Heart right ventricle (tissue), 16 donors: ENCODE data around the gene MRPL51. TPM values are rescaled to one million over a fixed set of nuclear protein-coding genes. Genes with fewer than 3 reads are reported as not detected.
"Not testable (repeated sequence)": the region's sequence is repeated elsewhere in the genome, so short reads cannot be mapped to it uniquely, and the experiment has no call there.

Source experiments
- ATAC-seq, 8 donors: fragments of 200-7000 bp; cut with Tn5 transposase; one replicate each; pipeline ENCODE4 v1.9.1; 2020; ENCODE audit warnings: mild to moderate bottlenecking in 8 of 8, moderate library complexity in 8 of 8, moderate number of reproducible peaks in 1 of 8
- DNase-seq, 2 donors: peaks; one replicate each; pipeline ENCODE4 v3.0.0-alpha.2; 2020
- H3K27ac ChIP-seq, 10 donors: fragments of 200-600 bp; sonication (generic) in 2 of 10; one replicate each; pipeline versions ENCODE4 v1.5.0 to v1.8.0; 2020 to 2022; ENCODE audit warnings: mild to moderate bottlenecking in 3 of 10
- H3K27me3 ChIP-seq, 7 donors: fragments of 200-600 bp; one replicate each; pipeline ENCODE4 v1.8.0; 2021 to 2022; ENCODE audit warnings: mild to moderate bottlenecking in 2 of 7
- H3K36me3 ChIP-seq, 9 donors: fragments of 200-600 bp; sonication (generic) in 1 of 9; one replicate each; pipeline versions ENCODE4 v1.5.0 to v1.8.0; 2020 to 2022; ENCODE audit warnings: mild to moderate bottlenecking in 2 of 9
- H3K4me1 ChIP-seq, 9 donors: fragments of 200-600 bp; sonication (generic) in 1 of 9; one replicate each; pipeline versions ENCODE4 v1.5.0 to v1.8.0; 2020 to 2022; ENCODE audit warnings: mild to moderate bottlenecking in 4 of 9
- H3K4me3 ChIP-seq, 10 donors: fragments of 200-600 bp; sonication (generic) in 2 of 10; one replicate each; pipeline versions ENCODE4 v1.5.0 to v1.8.0; 2020 to 2022; ENCODE audit warnings: mild to moderate bottlenecking in 7 of 10, moderate library complexity in 2 of 10
- H3K9me3 ChIP-seq, 11 donors: fragments of 200-600 bp in 10 of 11; sonication (generic) in 2 of 11; one replicate each; pipeline versions ENCODE4 v1.5.0 to v1.8.0; 2013 to 2022; ENCODE audit warnings: mild to moderate bottlenecking in 2 of 11, control low read depth in 1 of 11, moderate library complexity in 1 of 11
- CTCF ChIP-seq, 9 donors: fragments of 200-600 bp; sonication (generic) in 2 of 9; IDR thresholded peaks; one replicate each; pipeline versions ENCODE4 v1.5.0 to v1.8.0; 2021 to 2022; ENCODE audit warnings: antibody characterized with exemption in 9 of 9, mild to moderate bottlenecking in 5 of 9, moderate library complexity in 1 of 9
- WGBS, 2 donors: extraction: QIAGEN DNeasy Blood & Tissue Kit; methylation state at CpG; one replicate each; pipeline ENCODE4 v1.1.7; 2013; ENCODE audit warnings: inconsistent platforms in 1 of 2; 5-methylcytosine and 5-hydroxymethylcytosine counted together
- intact Hi-C, 10 donors: fragments of 100-400 bp; cut with DNase I; formaldehyde crosslinking; loops; one replicate each; pipeline versions ENCODE4 v1.11.1 to v1.14.2; 2022
- polyA plus RNA-seq, 2 donors: library from polyadenylated mRNA; stranded (reverse); fragments of 200-250 nt; gene quantifications; one replicate each; pipeline ENCODE4 v1.2.3, GENCODE V29; 2013
- total RNA-seq, 10 donors: library from RNA; stranded (reverse); fragmentation: NEBNext Ultra II Directional in 3 of 10; extraction: Animal tissue kit (Norgen Biotek cat#: 25700) in 3 of 10; gene quantifications; one replicate each; pipeline versions ENCODE4 v1.2.1 to v1.2.4, GENCODE V29; 2021 to 2023
- donor health status: Arrhythmogenic right ventricular cardiomyopathy.
- donor health status: ischemic (EF 13 %, LVEDD 7.1; RV severe dilation, severe dysfunction).
- donor health status: healthy with polysubstance abuse.
- donor health status: DM: no; HTN: yes; CAD: no.
- donor health status: DM: no; HTN: no; CAD: no.
- donor health status: ischemic (EF 25% LVEDD 6.9; RV normal size, moderate dysfunction).
- donor health status: ischemic (EF 25% LVEDD 5.7; RV mildly dilated, moderate dysfunction).
- donor health status: healthy.
- donor health status: DM: yes; HTN: yes; CAD: no.
- donor health status: Ischemic cardiomyopathy.
- donor health status: ischemic (EF 35%, LVEDD 5.7; RV mildly dilated, moderate dysfunction).
- donor health status: nonischemic (EF 11% LVEDD 7.7; RV severe dilation, severe dysfunction).
- donor health status: DM: yes; HTN: yes; CAD: no.
- donor health status: PGD.
- donor health status: ischemic (EF 29% LVEDD 5.4; RV normal size, mild dysfunction).
- donor health status: nonischemic (EF 23%, LVEDD 6.1; RV moderate dilation, normal function).

Gene MRPL51
- total and polyA plus RNA-seq, 12 donors, result 123 to 300 (median 250) TPM

GRCh38 chr12:6537580-6538419, 44.7 kb upstream of the MRPL51 start:
- H3K4me1 ChIP-seq, result peaks cover 22 to 80% (median 59%) of the 10 kb centered on the region in 9 donors
- 21 to 37% methylated on average over 17 of the region's 17 CpGs for WGBS, 2 donors
- peak overlapping the region in 5 of 10 donors; percentile 81 to 99 (median 99) for H3K4me3 ChIP-seq
- H3K27me3 ChIP-seq, H3K9me3 ChIP-seq, ATAC-seq: not testable (repeated sequence)
- intact Hi-C loops, result loop anchor here in 9 of 10 donors (1.0 to 10.0 kb wide), 9 partner anchors 15 to 210 kb away; partner anchors contain the start of genes TNFRSF1A (in 1 of the 9) and VAMP1 (in 1 of the 9)
- peak; percentile 80 to 93 (median 89) for TF ChIP-seq CTCF (IDR thresholded peaks at IDR 0.05)
- peaks cover 0 to 70% (median 34%) of the 10 kb centered on the region in 9 donors for H3K36me3 ChIP-seq
- DNase-seq, result peak; percentile 81 to 83
- peak overlapping the region in 9 of 10 donors; percentile 56 to 100 (median 98) for H3K27ac ChIP-seq

GRCh38 chr12:6536894-6537579, 44.0 kb upstream of the MRPL51 start:
- ATAC-seq (no peak), DNase-seq (no peak)
- 49 to 65% methylated on average over 19 of the region's 19 CpGs for WGBS, 2 donors
- Histone ChIP-seq H3K27ac (peak overlapping the region in 9 of 10 donors; percentile 65 to 100 (median 98)), H3K4me3 (peak overlapping the region in 6 of 10 donors; percentile 81 to 99 (median 99)), H3K9me3 (no peaks in the 10 kb centered on the region), H3K27me3 (no peaks in the 10 kb centered on the region), H3K4me1 (peaks cover 27 to 83% (median 66%) of the 10 kb centered on the region in 9 donors), H3K36me3 (peaks cover 0 to 67% (median 31%) of the 10 kb centered on the region in 9 donors)
- intact Hi-C loops, result loop anchor here in 9 of 10 donors (5.0 to 10.0 kb wide), 7 partner anchors 62 to 210 kb away; partner anchors contain the start of genes TNFRSF1A (in 1 of the 9) and VAMP1 (in 1 of the 9)
- no peak for TF ChIP-seq CTCF (IDR thresholded peaks at IDR 0.05)

GRCh38 chr12:6535960-6536847, 43.1 kb upstream of the MRPL51 start:
- intact Hi-C loops, result loop anchor here in 9 of 10 donors (2.0 to 10.0 kb wide), 10 partner anchors 17 to 209 kb away; partner anchors contain the start of genes MRPL51 (in 2 of the 9), VAMP1 (in 2 of the 9) and TNFRSF1A (in 1 of the 9)
- 34 to 43% methylated on average over 10 of the region's 10 CpGs for WGBS, 2 donors

More at GRCh38 chr12:6535960-6536847, 43.1 kb upstream of the MRPL51 start:
- Histone ChIP-seq H3K9me3 (no peaks in the 10 kb centered on the region), H3K4me3 (peak overlapping the region; percentile 81 to 99 (median 98)), H3K27me3 (no peaks in the 10 kb centered on the region), H3K36me3 (peaks cover 0 to 67% (median 32%) of the 10 kb centered on the region in 9 donors), H3K27ac (peak overlapping the region; percentile 91 to 100 (median 98)), H3K4me1 (peaks cover 22 to 83% (median 66%) of the 10 kb centered on the region in 9 donors)
- ATAC-seq (no peak), DNase-seq (no peak)
- no peak for TF ChIP-seq CTCF (IDR thresholded peaks at IDR 0.05)
